DMS 273 (cell line): ENCODE results near the gene PRR15L.

Experiments
- DNase-seq: peaks from one replicate; lab custom pipeline; 2025; ENCODE audit not compliant: unreplicated experiment; lab: John Stamatoyannopoulos, UW

The PRR15L gene

GRCh38 chr17:47907932-47908562, 49.6 kb downstream of the PRR15L start:
- no peak for DNase-seq

DNA sequence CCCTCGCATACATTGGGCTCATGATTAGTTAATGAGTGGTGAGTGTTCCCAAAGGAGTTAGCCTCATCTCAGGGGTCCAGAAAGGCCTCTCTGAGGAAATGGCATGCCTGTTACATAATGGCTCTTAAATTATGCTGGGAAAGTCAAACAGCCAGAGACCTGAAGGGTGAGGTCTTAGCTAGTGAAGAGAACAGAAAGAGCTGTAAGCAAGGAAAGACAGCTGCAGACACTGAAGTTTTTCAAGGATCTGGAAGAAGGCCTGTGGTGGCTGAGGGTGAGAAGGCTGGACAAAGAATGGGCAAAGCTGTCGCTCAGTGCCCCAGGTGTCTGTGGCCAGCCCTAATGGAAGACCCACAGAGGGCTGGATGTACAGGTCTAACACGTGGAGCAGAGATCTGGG, 51.2 kb downstream of the PRR15L start:
- no peak for DNase-seq

DNA sequence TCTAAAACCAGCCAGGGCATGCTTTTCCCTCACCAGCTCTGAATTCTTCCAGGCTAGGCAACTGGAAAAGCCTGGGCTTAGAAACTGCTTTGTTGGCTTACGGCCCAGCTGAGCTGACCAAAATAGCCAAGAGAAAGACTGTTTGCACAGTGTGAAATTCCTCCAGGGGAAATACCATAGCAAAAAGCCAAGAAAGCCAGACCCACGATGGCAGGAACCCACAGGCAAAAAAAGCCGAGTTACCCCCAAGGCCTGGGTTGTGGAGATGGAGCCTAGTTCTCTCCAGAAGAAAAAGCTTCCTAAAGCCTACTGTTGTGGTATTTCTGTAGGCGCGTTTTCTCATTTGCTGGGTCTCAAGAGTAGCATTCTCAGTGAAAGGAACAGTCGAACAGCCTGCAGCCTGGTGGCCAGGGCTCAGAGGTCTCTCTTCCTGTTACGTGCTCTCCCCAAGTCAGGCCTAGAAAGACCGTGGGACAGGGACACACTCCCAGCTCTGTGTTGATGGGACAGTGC, 52.4 kb downstream of the PRR15L start:
- DNase-seq: no peak

- no peak for DNase-seq
Observed at GRCh38 chr17:47902039-47902744, 55.5 kb downstream of the PRR15L start.
